ENCODE results near the gene RASAL3.

Gene RASAL3

DNA sequence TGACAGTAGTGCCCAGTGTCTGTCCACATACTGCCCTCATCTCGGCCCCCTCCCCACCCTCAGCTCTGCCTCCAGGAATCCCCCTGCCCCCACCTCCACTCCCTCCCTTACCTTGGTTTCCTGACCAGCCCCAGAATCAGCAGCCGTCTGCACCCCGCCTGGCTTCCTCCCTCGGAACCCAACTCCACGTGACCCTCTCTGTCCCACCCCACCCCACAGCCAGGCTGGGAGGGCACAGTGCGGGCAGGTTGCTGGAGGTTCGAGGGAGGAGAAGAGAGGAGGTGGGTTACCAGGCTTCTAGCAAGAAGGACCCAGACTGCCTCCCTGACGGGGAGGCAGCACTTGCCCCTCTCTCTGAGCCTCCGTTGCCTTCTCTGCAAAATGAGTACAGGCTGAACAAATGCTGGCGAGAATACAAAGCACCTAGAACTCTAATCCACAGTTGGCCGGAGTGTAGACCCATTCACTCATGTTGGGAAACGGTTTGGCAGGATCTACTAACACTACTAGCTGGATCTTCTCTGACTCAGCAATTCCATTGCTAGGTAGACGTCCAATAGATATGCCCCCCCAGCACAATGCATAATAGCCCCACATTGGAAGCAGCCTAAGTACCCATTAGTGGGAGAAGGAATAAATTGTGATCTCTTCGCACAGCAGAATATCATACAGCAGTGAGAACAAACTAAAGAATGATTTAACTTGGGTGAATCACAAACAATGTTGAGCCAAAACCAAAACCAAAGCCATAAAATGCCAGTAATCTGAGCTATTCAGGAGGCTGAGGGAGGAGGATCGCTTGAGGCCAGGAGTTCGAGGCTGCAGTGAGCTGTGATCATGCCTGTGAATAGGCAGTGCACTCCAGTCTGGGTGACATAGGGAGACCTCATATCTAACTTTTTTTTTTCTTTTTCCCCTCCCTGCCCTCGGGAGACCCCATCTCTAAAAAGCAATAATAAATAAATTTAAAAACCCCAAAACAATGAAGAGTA, at the start of gene RASAL3:
Gene RASAL3, minus strand, starts transcription at position 151 of the 992 bp plus-strand sequence. CDS start 186 bp downstream, outside the sequence.
- Histone ChIP-seq H3K27me3 (ENCODE audit: low read depth) (no peaks in the 10 kb centered on the region), H3K36me3 (replicated peaks) (no peaks in the 10 kb centered on the region), H3K4me1 (no peaks in the 10 kb centered on the region), H3K4me3 (no peak within 1 kb of the TSS), H3K9me3 (no peaks in the 10 kb centered on the region)
- no peak for DNase-seq (ENCODE audit: low spot score in 2 of 2)
- in situ Hi-C loops (cut with MboI; ENCODE audit: low sequenced_read_pairs): no loop called here

- Histone ChIP-seq H3K4me3 (no peak overlapping the region), H3K4me1 (no peaks in the 10 kb centered on the region), H3K27me3 (ENCODE audit: low read depth) (peaks cover 22% of the 10 kb centered on the region), H3K9me3 (no peaks in the 10 kb centered on the region), H3K36me3 (replicated peaks) (no peaks in the 10 kb centered on the region)
- in situ Hi-C loops (cut with MboI; ENCODE audit: low sequenced_read_pairs): no loop called here
- DNase-seq (ENCODE audit: low spot score in 2 of 2): no peak
Observed at GRCh38 chr19:15511671-15512424, 47.5 kb upstream of the RASAL3 start.

DNA sequence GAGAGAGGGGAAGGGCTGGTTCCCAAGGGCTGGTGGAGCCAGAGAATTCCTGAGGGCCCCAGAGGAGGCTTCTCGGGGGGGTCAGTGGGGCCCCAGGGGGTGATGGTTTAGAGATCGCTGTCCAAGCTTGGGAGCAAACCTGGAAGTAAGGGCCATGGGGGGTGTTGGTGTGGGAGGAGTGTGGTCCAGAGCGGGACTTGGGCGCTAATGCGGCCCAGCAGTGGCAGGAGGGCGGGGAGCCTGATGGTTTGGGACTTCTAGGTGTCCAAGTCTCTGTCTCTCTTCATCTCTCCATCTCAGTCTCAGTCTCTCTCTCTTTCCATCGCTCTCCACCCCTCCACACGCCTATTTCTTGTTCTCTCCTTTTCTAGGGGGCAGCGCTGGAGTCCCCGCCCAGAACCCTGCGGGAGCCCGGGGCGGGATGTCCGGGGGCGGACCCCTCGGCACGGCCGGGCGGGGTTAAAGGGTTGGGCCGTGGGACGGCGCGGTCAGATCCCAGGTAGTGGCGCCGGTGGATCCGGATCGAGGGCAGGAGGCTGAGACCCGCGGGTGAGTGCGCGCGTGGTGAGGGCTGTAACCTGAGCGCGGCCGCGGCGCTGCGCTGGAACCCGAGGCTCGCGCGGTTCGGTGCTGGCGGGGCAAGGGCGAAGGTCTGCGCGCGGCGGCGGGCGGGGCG, 43.8 kb upstream of the RASAL3 start, which contains the start of gene CYP4F22:
Gene CYP4F22, plus strand, starts transcription at position 491 of the 676 bp plus-strand sequence. CDS start 16,812 bp downstream, outside the sequence.
- Histone ChIP-seq H3K36me3 (replicated peaks) (no peaks in the 10 kb centered on the region), H3K4me1 (no peaks in the 10 kb centered on the region), H3K9me3 (no peaks in the 10 kb centered on the region), H3K4me3 (peak within 1 kb of the TSS; percentile 15), H3K27me3 (ENCODE audit: low read depth) (peaks cover 22% of the 10 kb centered on the region)
- in situ Hi-C loops (cut with MboI; ENCODE audit: low sequenced_read_pairs): no loop called here
- peak in 1 of 2 experiments; percentile 29 for DNase-seq (ENCODE audit: low spot score in 2 of 2)

DNA sequence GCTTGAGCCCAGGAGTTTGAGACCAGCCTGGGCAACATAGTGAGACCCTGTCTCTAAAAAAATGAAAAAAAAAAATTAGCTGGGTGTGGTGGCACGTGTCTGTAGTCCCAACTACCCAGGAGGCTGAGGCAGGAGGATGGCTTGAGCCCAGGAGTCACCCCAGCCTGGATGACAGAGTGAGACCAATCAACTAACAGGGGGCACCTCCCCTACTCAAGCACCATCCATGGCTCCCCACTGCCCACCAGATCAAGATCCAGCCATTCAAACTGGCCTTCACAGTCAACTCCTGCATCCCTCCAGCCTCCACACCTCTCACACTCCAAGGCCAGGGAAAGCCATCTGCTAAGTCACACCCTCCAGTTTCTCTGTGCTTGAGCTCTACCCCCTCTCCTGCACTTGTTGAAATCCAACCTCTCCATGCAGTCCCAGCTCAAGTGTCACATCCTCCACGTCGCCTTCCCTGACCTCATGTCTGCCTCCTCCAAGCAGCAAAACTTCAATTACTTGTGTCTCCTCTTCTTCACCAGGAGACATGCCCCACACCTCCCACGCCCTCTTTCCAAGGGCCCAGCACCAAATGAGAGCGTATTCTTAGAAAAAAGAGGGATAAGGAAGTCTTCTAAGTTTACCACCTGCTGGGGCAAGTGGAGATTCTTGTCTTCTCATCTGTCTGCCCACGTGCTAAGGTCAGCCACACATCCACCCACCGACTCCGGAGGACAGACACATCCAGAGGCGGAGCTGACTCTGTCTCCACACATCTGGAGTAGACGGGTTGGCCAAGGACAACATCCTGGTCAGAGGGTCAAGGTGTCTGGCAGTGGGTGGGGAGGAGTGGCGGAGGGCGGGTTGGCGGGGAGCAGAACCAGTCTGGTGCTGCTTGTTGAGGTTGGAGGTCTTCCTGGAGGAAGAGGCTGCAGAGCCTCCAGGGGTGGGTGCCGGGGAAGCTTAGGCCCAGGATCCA, 43.0 kb upstream of the RASAL3 start:
- no peak for DNase-seq (ENCODE audit: low spot score in 2 of 2)
- in situ Hi-C loops (cut with MboI; ENCODE audit: low sequenced_read_pairs): no loop called here
- no peaks in the 10 kb centered on the region for H3K36me3 ChIP-seq (replicated peaks)
- no peaks in the 10 kb centered on the region for H3K9me3 ChIP-seq
- no peak overlapping the region for H3K4me3 ChIP-seq
- H3K4me1 ChIP-seq: no peaks in the 10 kb centered on the region
- peaks cover 22% of the 10 kb centered on the region for H3K27me3 ChIP-seq (ENCODE audit: low read depth)

DNA sequence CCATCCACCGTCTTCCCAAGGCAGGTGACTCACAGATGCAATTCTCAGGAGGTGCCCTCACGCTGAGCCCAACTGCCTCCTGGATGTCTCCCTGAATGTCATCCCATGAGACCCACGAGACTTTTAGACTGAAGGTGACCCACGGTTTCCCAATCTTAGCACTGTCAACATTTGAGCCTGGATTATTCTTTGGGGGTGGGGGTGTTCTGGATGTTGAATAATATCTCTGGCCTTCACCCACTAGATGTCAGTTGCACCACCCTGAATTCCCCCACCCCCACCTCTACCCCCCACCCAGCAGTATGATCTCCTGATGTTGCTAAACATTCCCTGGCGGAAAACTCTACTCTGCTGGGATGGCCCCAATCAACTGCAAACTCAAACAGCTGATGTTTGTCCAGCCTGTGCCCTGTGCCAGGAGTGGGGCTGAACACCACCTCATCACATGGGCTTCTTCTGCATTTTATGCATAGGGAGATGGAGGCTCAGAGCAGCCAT, 41.8 kb upstream of the RASAL3 start:
- Histone ChIP-seq H3K27me3 (ENCODE audit: low read depth) (peaks cover 22% of the 10 kb centered on the region), H3K36me3 (replicated peaks) (no peaks in the 10 kb centered on the region), H3K4me1 (no peaks in the 10 kb centered on the region), H3K9me3 (no peaks in the 10 kb centered on the region), H3K4me3 (no peak overlapping the region)
- in situ Hi-C loops (cut with MboI; ENCODE audit: low sequenced_read_pairs): no loop called here
- no peak for DNase-seq (ENCODE audit: low spot score in 2 of 2)

DNA sequence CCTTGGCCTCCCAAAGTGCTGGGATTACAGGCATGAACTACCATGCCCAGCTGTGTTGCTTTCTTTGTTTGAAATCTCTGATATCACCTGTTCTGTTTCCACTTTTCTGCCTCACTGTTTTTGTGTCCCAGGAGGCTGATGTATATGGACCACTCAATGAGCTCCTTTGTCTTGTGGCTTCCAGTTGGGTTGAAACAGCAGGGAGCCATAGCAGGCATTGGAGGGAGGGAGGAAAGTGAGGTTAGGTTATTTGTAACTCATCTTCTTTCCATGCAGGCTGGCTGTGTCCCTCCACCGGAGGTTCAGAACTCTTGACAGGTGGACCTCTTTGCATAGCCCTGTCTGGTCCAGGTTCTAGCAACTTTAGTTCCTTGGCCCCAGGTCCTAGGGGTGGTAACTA, 37.9 kb upstream of the RASAL3 start:
- Histone ChIP-seq H3K9me3 (no peaks in the 10 kb centered on the region), H3K4me1 (no peaks in the 10 kb centered on the region), H3K27me3 (ENCODE audit: low read depth) (peaks cover 3% of the 10 kb centered on the region; the same call in 1 of the 2 replicates), H3K4me3 (no peak overlapping the region), H3K36me3 (replicated peaks) (no peaks in the 10 kb centered on the region)
- DNase-seq (ENCODE audit: low spot score in 2 of 2): no peak
- in situ Hi-C loops (cut with MboI; ENCODE audit: low sequenced_read_pairs): no loop called here

DNA sequence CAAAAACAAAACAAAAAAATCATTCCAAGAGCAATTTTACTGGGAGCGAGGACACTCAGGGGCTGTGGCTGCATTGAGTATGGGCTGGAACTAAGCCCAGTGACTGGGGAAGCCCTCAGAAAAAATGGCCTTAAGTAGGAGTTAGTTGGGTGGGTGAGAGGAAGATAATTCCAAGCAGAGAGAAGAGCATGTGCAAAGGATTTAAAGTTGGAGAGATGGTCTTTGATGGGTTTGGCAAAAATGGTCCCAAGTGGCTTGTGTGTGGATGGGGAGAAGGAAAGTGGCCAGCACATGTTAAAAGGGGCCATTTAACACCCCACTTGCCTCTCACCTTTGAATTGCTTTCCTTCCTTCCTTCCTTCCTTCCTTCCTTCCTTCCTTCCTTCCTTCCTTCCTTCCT, 37.3 kb upstream of the RASAL3 start:
- Histone ChIP-seq H3K27me3 (ENCODE audit: low read depth) (peaks cover 3% of the 10 kb centered on the region; the same call in 1 of the 2 replicates), H3K9me3 (no peaks in the 10 kb centered on the region), H3K4me1 (no peaks in the 10 kb centered on the region), H3K4me3 (no peak overlapping the region), H3K36me3 (replicated peaks) (no peaks in the 10 kb centered on the region)
- no peak for DNase-seq (ENCODE audit: low spot score in 2 of 2)
- in situ Hi-C loops (cut with MboI; ENCODE audit: low sequenced_read_pairs): no loop called here

DNA sequence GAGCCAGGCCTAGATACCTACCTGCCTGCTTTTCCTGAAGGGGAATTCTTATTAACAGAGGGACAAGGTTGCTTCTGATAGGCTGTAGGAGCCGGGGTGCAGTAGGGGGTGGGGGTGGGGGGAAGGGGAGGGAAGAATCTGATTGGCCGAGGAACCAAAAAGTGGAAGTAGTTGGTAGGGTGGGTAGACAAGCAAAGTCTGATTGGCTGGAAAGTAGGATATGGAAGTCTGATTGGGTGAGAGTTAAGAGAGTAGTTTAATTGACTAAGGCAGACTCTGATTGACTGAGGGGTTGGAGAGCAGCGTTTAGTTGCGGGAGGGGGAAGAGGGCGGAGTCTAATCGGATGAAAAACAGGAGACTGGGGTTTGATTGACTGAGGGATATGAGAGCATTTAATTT, 34.6 kb upstream of the RASAL3 start:
- H3K36me3 ChIP-seq (replicated peaks): no peaks in the 10 kb centered on the region
- DNase-seq (ENCODE audit: low spot score in 2 of 2): peak in 1 of 2 experiments; percentile 37
- H3K27me3 ChIP-seq (ENCODE audit: low read depth): peaks cover 3% of the 10 kb centered on the region; the same call in 1 of the 2 replicates
- in situ Hi-C loops (cut with MboI; ENCODE audit: low sequenced_read_pairs): no loop called here
- no peak overlapping the region for H3K4me3 ChIP-seq
- H3K4me1 ChIP-seq: no peaks in the 10 kb centered on the region
- no peaks in the 10 kb centered on the region for H3K9me3 ChIP-seq

DNA sequence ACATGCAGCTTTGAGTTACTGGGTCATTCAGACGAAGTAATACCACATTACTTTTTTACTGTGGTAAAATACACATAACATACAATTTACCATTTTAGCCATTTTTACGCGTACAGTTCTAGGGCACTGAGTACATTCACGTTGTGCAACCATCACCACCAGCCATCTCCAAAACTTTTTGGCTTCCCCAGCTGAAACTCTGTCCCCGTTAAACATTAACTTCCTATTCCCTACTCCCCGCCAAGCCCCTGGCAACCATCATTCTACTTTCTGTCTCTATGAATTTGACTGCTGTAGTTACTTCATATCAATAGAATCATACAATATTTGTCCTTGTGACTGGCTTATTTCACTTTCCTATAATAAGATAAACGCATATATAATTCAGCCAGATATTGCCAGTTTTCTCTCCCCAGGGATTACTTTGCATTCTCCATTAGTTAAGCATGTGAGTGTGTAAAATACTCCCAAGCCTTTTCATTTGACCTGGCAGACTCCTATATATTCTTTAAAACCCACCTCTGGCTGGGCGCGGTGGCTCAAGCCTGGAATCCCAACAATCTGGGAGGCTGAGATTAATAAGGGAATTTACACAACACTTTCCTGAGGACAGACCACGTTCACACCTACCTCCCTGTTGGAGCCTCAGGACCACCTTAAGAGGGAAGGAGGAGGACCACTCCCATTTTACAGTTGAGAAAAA, 34.0 kb upstream of the RASAL3 start:
- H3K27me3 ChIP-seq (ENCODE audit: low read depth): peaks cover 3% of the 10 kb centered on the region; the same call in 1 of the 2 replicates
- H3K4me3 ChIP-seq: no peak overlapping the region
- H3K4me1 ChIP-seq: no peaks in the 10 kb centered on the region
- no peak for DNase-seq (ENCODE audit: low spot score in 2 of 2)
- no peaks in the 10 kb centered on the region for H3K36me3 ChIP-seq (replicated peaks)
- in situ Hi-C loops (cut with MboI; ENCODE audit: low sequenced_read_pairs): no loop called here
- H3K9me3 ChIP-seq: no peaks in the 10 kb centered on the region

- Histone ChIP-seq H3K36me3 (replicated peaks) (no peaks in the 10 kb centered on the region), H3K9me3 (no peaks in the 10 kb centered on the region), H3K4me1 (no peaks in the 10 kb centered on the region), H3K4me3 (no peak overlapping the region), H3K27me3 (ENCODE audit: low read depth) (no peaks in the 10 kb centered on the region)
- no peak for DNase-seq (ENCODE audit: low spot score in 2 of 2)
- in situ Hi-C loops (cut with MboI; ENCODE audit: low sequenced_read_pairs): no loop called here
Observed at GRCh38 chr19:15495151-15495550, 30.8 kb upstream of the RASAL3 start.

DNA sequence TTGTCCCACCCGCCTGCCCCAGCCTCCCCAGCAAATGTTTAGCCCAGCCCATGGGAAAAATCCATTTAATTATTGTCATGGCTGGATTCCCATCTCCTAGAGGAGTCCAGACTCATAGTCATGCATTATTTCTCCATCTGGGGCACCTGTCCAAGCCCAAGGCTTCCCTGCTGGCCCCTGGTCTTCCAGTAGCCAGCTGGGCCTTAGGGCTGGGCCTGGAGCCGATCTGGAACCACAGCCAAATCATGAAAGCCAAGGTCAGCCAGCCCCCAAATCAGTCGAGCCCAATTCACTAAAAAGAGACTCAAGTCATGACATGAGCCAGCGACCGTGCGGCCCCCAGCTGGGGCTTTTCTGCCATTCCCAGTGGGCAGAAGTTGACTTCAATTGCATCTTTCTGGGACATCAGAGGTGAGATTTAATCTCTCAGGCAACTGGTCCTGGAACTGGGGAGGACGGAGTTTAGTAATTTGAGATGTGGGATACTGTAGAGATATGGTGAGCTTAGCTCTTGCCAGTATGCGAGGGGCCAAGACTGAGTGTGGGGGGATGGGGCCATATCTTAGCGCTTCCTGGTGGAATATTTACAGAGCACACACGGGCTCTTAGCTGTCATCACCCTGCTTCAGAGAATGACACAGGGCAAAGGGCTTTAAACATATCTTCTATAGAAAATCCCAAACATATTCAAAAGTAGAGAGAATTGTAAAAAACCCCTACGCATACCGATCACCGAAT, 24.3 kb upstream of the RASAL3 start:
- H3K4me3 ChIP-seq: no peak overlapping the region
- H3K36me3 ChIP-seq (replicated peaks): no peaks in the 10 kb centered on the region
- in situ Hi-C loops (cut with MboI; ENCODE audit: low sequenced_read_pairs): no loop called here
- no peaks in the 10 kb centered on the region for H3K4me1 ChIP-seq
- DNase-seq (ENCODE audit: low spot score in 2 of 2): no peak
- no peaks in the 10 kb centered on the region for H3K27me3 ChIP-seq (ENCODE audit: low read depth)
- H3K9me3 ChIP-seq: no peaks in the 10 kb centered on the region

Measured in HAP-1 (cell line).